IMR-90 (cell line): Measurements from ENCODE around the gene ZNF587. TPM values are rescaled to one million over a fixed set of nuclear protein-coding genes. Genes with fewer than 3 reads are reported as not detected.

Experiments used
- ATAC-seq: fragments of 200-7000 bp; cut with Tn5 transposase; 2 replicates; pipeline ENCODE4 v1.9.1; 2020; ENCODE audit warnings: low read depth, mild to moderate bottlenecking, moderate library complexity
- BruUV-seq: library from RNA; stranded (reverse); fragments of 400-500 nt; replicated peaks from 2 replicates; lab custom pipeline; 2021; lab: Mats Ljungman, UMichigan
- CTCF ChIA-PET: fragments of 300-600 bp; formaldehyde crosslinking; extraction: SDS; loops from one replicate; lab custom pipeline; 2021; ENCODE audit warnings: antibody characterized with exemption; lab: Yijun Ruan, JAX
- POLR2A ChIA-PET: fragments of 300-600 bp; sonication (Branson Sonifier 250); formaldehyde crosslinking; loops from one replicate; lab custom pipeline; 2022; ENCODE audit warnings: antibody characterized with exemption; ENCODE audit not compliant: unreplicated experiment; lab: Charles Lee
- DNase-seq: peaks from one replicate; pipeline ENCODE4 v3.0.0; 2013
- H2AFZ ChIP-seq: replicated peaks from 2 replicates; pipeline ENCODE3; 2013; ENCODE audit warnings: low read length, mild to moderate bottlenecking; ENCODE audit not compliant: poor library complexity
- H2AK5ac ChIP-seq: 2 replicates; pipeline ENCODE4 v1.6.1; 2013; ENCODE audit warnings: low read depth, low read length, inconsistent platforms
- H2AK9ac ChIP-seq: replicated peaks from 2 replicates; pipeline ENCODE3; 2013; ENCODE audit warnings: mild to moderate bottlenecking, low read depth, low read length, moderate library complexity; ENCODE audit not compliant: poor library complexity
- H2BK120ac ChIP-seq: 2 replicates; pipeline ENCODE4 v1.6.1; 2013; ENCODE audit warnings: low read depth, low read length, inconsistent platforms
- H2BK15ac ChIP-seq: 3 replicates; pipeline ENCODE4 v1.6.1; 2013; ENCODE audit warnings: low read depth, low read length, inconsistent platforms
- H2BK20ac ChIP-seq: 2 replicates; pipeline ENCODE4 v1.6.1; 2013; ENCODE audit warnings: low read depth, mild to moderate bottlenecking, inconsistent platforms, low read length, moderate library complexity
- H2BK5ac ChIP-seq: 2 replicates; pipeline ENCODE4 v1.6.1; 2013; ENCODE audit warnings: mild to moderate bottlenecking, low read depth, low read length, inconsistent platforms; ENCODE audit not compliant: poor library complexity, severe bottlenecking
- H3K14ac ChIP-seq: replicated peaks from 2 replicates; pipeline ENCODE4 v1.6.1; 2013; ENCODE audit warnings: low read depth, low read length, inconsistent platforms
- H3K18ac ChIP-seq: 2 replicates; pipeline ENCODE4 v1.6.1; 2013; ENCODE audit warnings: low read depth, low read length, control low read depth
- H3K23ac ChIP-seq: 2 replicates; pipeline ENCODE4 v1.6.1; 2013; ENCODE audit warnings: low read depth, low read length, inconsistent platforms
- H3K27ac ChIP-seq: 2 replicates; pipeline ENCODE4 v1.5.1; 2013; ENCODE audit warnings: mild to moderate bottlenecking, control low read depth, low read length; ENCODE audit not compliant: insufficient read depth
- H3K27me3 ChIP-seq: 2 replicates; pipeline ENCODE4 v1.6.1; 2013; ENCODE audit warnings: low read length; ENCODE audit not compliant: control insufficient read depth, insufficient read depth
- H3K36me3 ChIP-seq: 2 replicates; pipeline ENCODE4 v1.6.1; 2013; ENCODE audit warnings: low read length, mixed read lengths; ENCODE audit not compliant: control insufficient read depth, insufficient read depth
- H3K4ac ChIP-seq: 2 replicates; pipeline ENCODE4 v1.6.1; 2013; ENCODE audit warnings: low read depth, low read length, inconsistent platforms
- H3K4me1 ChIP-seq: 2 replicates; pipeline ENCODE4 v1.6.1; 2013; ENCODE audit warnings: low read length, mixed read lengths; ENCODE audit not compliant: control insufficient read depth, insufficient read depth
- H3K4me2 ChIP-seq: 2 replicates; pipeline ENCODE4 v1.6.1; 2013; ENCODE audit warnings: low read depth, mild to moderate bottlenecking, control low read depth, low read length, moderate library complexity
- H3K4me3 ChIP-seq: 2 replicates; pipeline ENCODE4 v1.5.1; 2013; ENCODE audit warnings: low read depth, mild to moderate bottlenecking, control low read depth, low read length, moderate library complexity; ENCODE audit not compliant: insufficient read depth
- H3K56ac ChIP-seq: 2 replicates; pipeline ENCODE4 v1.6.1; 2013; ENCODE audit warnings: low read length, inconsistent platforms; ENCODE audit not compliant: insufficient read depth; ENCODE audit errors: extremely low read depth
- H3K79me1 ChIP-seq, 2 experiments: 2 replicates each; pipeline ENCODE4 v1.6.1; 2013; ENCODE audit warnings: low read length in 2 of 2, inconsistent platforms in 1 of 2, low read depth in 1 of 2
- H3K9ac ChIP-seq: 2 replicates; pipeline ENCODE4 v1.6.1; 2013; ENCODE audit warnings: low read depth, low read length, control low read depth
- H3K9me1 ChIP-seq: 2 replicates; pipeline ENCODE4 v1.6.1; 2013; ENCODE audit warnings: low read length, inconsistent platforms; ENCODE audit not compliant: insufficient read depth
- H3K9me3 ChIP-seq: 2 replicates; pipeline ENCODE4 v1.6.1; 2013; ENCODE audit warnings: low read length; ENCODE audit not compliant: control insufficient read depth, insufficient read depth
- H4K20me1 ChIP-seq: 2 replicates; pipeline ENCODE4 v1.6.1; 2013; ENCODE audit warnings: low read length, inconsistent platforms; ENCODE audit not compliant: insufficient read depth
- H4K5ac ChIP-seq: 2 replicates; pipeline ENCODE4 v1.6.1; 2013; ENCODE audit warnings: mild to moderate bottlenecking, low read depth, low read length, control low read depth
- H4K8ac ChIP-seq, 2 experiments: 2 replicates each; pipeline ENCODE4 v1.6.1; 2013; ENCODE audit warnings: low read depth in 2 of 2, low read length in 2 of 2, control low read depth in 1 of 2, inconsistent platforms in 1 of 2
- H4K91ac ChIP-seq: 2 replicates; pipeline ENCODE4 v1.6.1; 2013; ENCODE audit warnings: low read depth, low read length, inconsistent platforms; ENCODE audit not compliant: insufficient read depth
- BHLHE40 ChIP-seq: fragments of 150-350 bp; IDR thresholded peaks from 2 replicates; pipeline ENCODE4 v1.6.1; 2016; ENCODE audit warnings: mild to moderate bottlenecking, low read depth, low read length
- NFE2L2 ChIP-seq: fragments of 150-350 bp; IDR thresholded peaks from 2 replicates; pipeline ENCODE4 v1.6.1; 2016; ENCODE audit warnings: low read depth, mild to moderate bottlenecking, low read length
- POLR2A ChIP-seq: IDR thresholded peaks from 2 replicates; pipeline ENCODE4 v1.6.1; 2012; ENCODE audit warnings: mild to moderate bottlenecking, low read depth, low read length
- WGBS, 2 experiments: methylation state at CpG; one replicate each; pipeline versions ENCODE4 v1.1.5 to v1.1.7; 2013; ENCODE audit warnings: missing lambda C conversion rate in 2 of 2; ENCODE audit not compliant: insufficient read length in 1 of 2; ENCODE audit errors: extremely low coverage in 2 of 2; 5-methylcytosine and 5-hydroxymethylcytosine counted together
- dilution Hi-C: fragments of 300-500 bp; cut with HindIII; formaldehyde crosslinking; loops from one replicate; pipeline ENCODE4 v1.14.3; 2018; ENCODE audit warnings: low sequenced_read_pairs; ENCODE audit not compliant: unreplicated experiment
- in situ Hi-C: fragments of 300-500 bp; cut with MboI; formaldehyde crosslinking; loops from 3 replicates; pipeline ENCODE4 v1.14.3; 2019; ENCODE audit warnings: low sequenced_read_pairs, inconsistent platforms, mixed read lengths
- intact Hi-C: fragments of 100-400 bp; cut with micrococcal nuclease; formaldehyde crosslinking; loops from 2 replicates; pipeline ENCODE4 v1.10.0; 2022
- polyA plus RNA-seq, 3 experiments: library from polyadenylated mRNA; depleted of rRNA; stranded (reverse); fragments of >200 nt; gene quantifications; 2 replicates each; pipeline ENCODE4 v1.2.3, GENCODE V29; 2012; ENCODE audit warnings: low replicate concordance in 1 of 3
- total RNA-seq: library from RNA; depleted of rRNA; stranded (reverse); fragments of >200 nt; gene quantifications from 2 replicates; pipeline ENCODE4 v1.2.3, GENCODE V29; 2012
- TF ChIP-seq, protein P1 (sequence below): fragments of 150-350 bp; IDR thresholded peaks from 2 replicates; pipeline ENCODE4 v1.6.1; 2017; ENCODE audit warnings: mild to moderate bottlenecking, antibody characterized with exemption, low read length, low read depth

The ZNF587 gene
- total and polyA plus RNA-seq, 2 of the 4 experiments (the other 2 are of a cell fraction), result 14.0 to 43.7 TPM

DNA sequence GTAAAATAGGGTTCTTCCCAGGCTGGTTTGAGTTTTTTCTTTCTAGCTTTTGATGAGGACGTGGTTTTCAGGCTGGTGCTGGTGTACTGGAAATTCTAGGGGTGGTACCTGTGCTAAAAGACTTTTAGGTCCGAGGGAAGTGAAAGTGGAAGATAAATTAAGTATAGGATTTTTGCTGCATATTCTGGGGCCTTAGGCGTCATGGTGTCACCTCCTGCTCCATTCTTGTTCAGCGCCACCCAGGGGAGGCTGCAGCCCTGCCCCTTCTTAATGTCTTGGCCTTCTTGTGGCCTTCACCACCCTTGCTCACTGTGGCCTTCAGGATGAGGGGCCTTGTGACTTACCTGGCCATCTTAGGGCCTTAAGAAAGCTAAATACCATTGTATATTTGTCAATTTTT lies 47.4 kb upstream of the ZNF587 start:
- Histone ChIP-seq H3K9ac (no peak overlapping the region), H3K4ac (peak overlapping the region; percentile 51; the same call in 1 of the 2 replicates), H3K56ac (no peak overlapping the region), H3K36me3 (peaks cover 3% of the 10 kb centered on the region), H4K91ac (0 out of 2 replicates have a peak overlapping the region, but pooled peaks have one; percentile 12), H3K14ac (no peak overlapping the region), H3K4me1 (peaks cover 6% of the 10 kb centered on the region), H4K8ac (no peak overlapping the region), H2BK15ac (no peak overlapping the region), H2BK5ac (no peak overlapping the region), H3K79me1 (peaks cover 18 to 34% of the 10 kb centered on the region in 2 experiments), H3K9me3 (no peaks in the 10 kb centered on the region), H3K4me3 (no peak overlapping the region), H3K27ac (0 out of 2 replicates have a peak overlapping the region, but pooled peaks have one; percentile 28), H4K5ac (no peak overlapping the region), H3K27me3 (no peaks in the 10 kb centered on the region), H3K4me2 (no peak overlapping the region), H2AK9ac (no peak overlapping the region), H3K9me1 (no peaks in the 10 kb centered on the region; the same call in 1 of the 2 replicates), H2AFZ (no peak overlapping the region), H2BK120ac (no peak overlapping the region), H4K20me1 (no peaks in the 10 kb centered on the region), H2BK20ac (no peak overlapping the region), H3K18ac (no peak overlapping the region), H3K23ac (no peak overlapping the region), H2AK5ac (peak overlapping the region; percentile 70)
- BruUV-seq, result no TSS peak
- dilution Hi-C loops (no loop called here), in situ Hi-C loops (no loop called here), intact Hi-C loops (no loop called here)
- no CpG with 5 or more reads among the region's 4 CpGs for WGBS, 2 experiments
- ATAC-seq (no peak), DNase-seq (no peak)
- ChIA-PET CTCF (interaction anchor here (0.5 kb wide), 1 partner anchor 10 kb away, joined by 3 read pairs; no protein-coding TSS in a partner anchor), POLR2A (no interaction called here)
- no peak for TF ChIP-seq POLR2A
- TF ChIP-seq NFE2L2, result no peak
- no peak for TF ChIP-seq BHLHE40
- TF ChIP-seq, protein P1, sequence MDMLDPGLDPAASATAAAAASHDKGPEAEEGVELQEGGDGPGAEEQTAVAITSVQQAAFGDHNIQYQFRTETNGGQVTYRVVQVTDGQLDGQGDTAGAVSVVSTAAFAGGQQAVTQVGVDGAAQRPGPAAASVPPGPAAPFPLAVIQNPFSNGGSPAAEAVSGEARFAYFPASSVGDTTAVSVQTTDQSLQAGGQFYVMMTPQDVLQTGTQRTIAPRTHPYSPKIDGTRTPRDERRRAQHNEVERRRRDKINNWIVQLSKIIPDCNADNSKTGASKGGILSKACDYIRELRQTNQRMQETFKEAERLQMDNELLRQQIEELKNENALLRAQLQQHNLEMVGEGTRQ, result no peak
